ENCODE measurements around the gene PPIP5K2. TPM values are rescaled to one million over a fixed set of nuclear protein-coding genes. Genes with fewer than 3 reads are reported as not detected.

The PPIP5K2 gene
- total RNA-seq, 4 donors from 2014 or later = 19.8 to 42.8 (median 38.2) TPM

GRCh38 chr5:103094737-103095136, 25.4 kb upstream of the PPIP5K2 start:
- Histone ChIP-seq H3K27me3 (no peaks in the 10 kb centered on the region), H3K27ac (no peak overlapping the region), H3K4me3 (no peak overlapping the region), H3K36me3 (peaks cover 0 to 58% of the 10 kb centered on the region in 2 donors), H3K4me1 (no peaks in the 10 kb centered on the region), H3K9me3 (no peaks in the 10 kb centered on the region)
- ATAC-seq = no peak
- WGBS, 2 donors (ENCODE audit: low coverage in 1 of 2) = 58 to 89% methylated on average over 2 of the region's 2 CpGs
- no peak for TF ChIP-seq EP300 (IDR thresholded peaks at IDR 0.05)
- no peak for TF ChIP-seq CTCF (IDR thresholded peaks at IDR 0.05)
- TF ChIP-seq POLR2A (IDR thresholded peaks at IDR 0.05) = no peak
- no peak for TF ChIP-seq POLR2AphosphoS5 (IDR thresholded peaks at IDR 0.05)

- H3K36me3 ChIP-seq = peaks cover 0 to 70% of the 10 kb centered on the region in 2 donors
Observed at GRCh38 chr5:103098993-103099392, 21.1 kb upstream of the PPIP5K2 start.

GRCh38 chr5:103101079-103101750, 18.9 kb upstream of the PPIP5K2 start:
- no peak for TF ChIP-seq CTCF (IDR thresholded peaks at IDR 0.05)
- no peak for TF ChIP-seq POLR2AphosphoS5 (IDR thresholded peaks at IDR 0.05)
- no peak for TF ChIP-seq EP300 (IDR thresholded peaks at IDR 0.05)
- no peak for TF ChIP-seq POLR2A (IDR thresholded peaks at IDR 0.05)
- peaks cover 0 to 65% of the 10 kb centered on the region in 2 donors for H3K36me3 ChIP-seq
- no peaks in the 10 kb centered on the region for H3K27me3 ChIP-seq
- ATAC-seq = no peak
- no peak overlapping the region for H3K4me3 ChIP-seq
- H3K9me3 ChIP-seq = no peaks in the 10 kb centered on the region
- no peaks in the 10 kb centered on the region for H3K4me1 ChIP-seq
- H3K27ac ChIP-seq = no peak overlapping the region
- 87 to 95% methylated on average over 6 of the region's 6 CpGs for WGBS, 2 donors (ENCODE audit: low coverage in 1 of 2)

More at GRCh38 chr5:103098993-103099392, 21.1 kb upstream of the PPIP5K2 start:
- Histone ChIP-seq H3K9me3 (no peaks in the 10 kb centered on the region), H3K4me1 (no peaks in the 10 kb centered on the region), H3K27me3 (no peaks in the 10 kb centered on the region), H3K27ac (no peak overlapping the region), H3K4me3 (no peak overlapping the region)
- ATAC-seq = no peak
- TF ChIP-seq CTCF (IDR thresholded peaks at IDR 0.05) (no peak), EP300 (IDR thresholded peaks at IDR 0.05) (no peak), POLR2AphosphoS5 (IDR thresholded peaks at IDR 0.05) (no peak), POLR2A (IDR thresholded peaks at IDR 0.05) (no peak)
- 64 to 80% methylated on average over 1 to 2 of the region's 2 CpGs for WGBS, 2 donors (ENCODE audit: low coverage in 1 of 2)

- no peak for ATAC-seq
- Histone ChIP-seq H3K27me3 (no peaks in the 10 kb centered on the region), H3K4me1 (no peaks in the 10 kb centered on the region), H3K4me3 (no peak overlapping the region), H3K27ac (no peak overlapping the region), H3K36me3 (peaks cover 0 to 57% of the 10 kb centered on the region in 2 donors), H3K9me3 (no peaks in the 10 kb centered on the region)
- WGBS, 2 donors (ENCODE audit: low coverage in 1 of 2) = 80 to 100% methylated on average over 1 of the region's 1 CpG
- no peak for TF ChIP-seq POLR2A (IDR thresholded peaks at IDR 0.05)
- TF ChIP-seq EP300 (IDR thresholded peaks at IDR 0.05) = no peak
- no peak for TF ChIP-seq POLR2AphosphoS5 (IDR thresholded peaks at IDR 0.05)
- no peak for TF ChIP-seq CTCF (IDR thresholded peaks at IDR 0.05)
Observed at GRCh38 chr5:103102234-103102633, 17.9 kb upstream of the PPIP5K2 start.

- H3K36me3 ChIP-seq = peaks cover 0 to 29% of the 10 kb centered on the region in 2 donors
- no peaks in the 10 kb centered on the region for H3K9me3 ChIP-seq
- ATAC-seq = no peak
- no peaks in the 10 kb centered on the region for H3K27me3 ChIP-seq
- H3K4me1 ChIP-seq = no peaks in the 10 kb centered on the region
- H3K4me3 ChIP-seq = no peak overlapping the region
- no peak for TF ChIP-seq CTCF (IDR thresholded peaks at IDR 0.05)
- TF ChIP-seq EP300 (IDR thresholded peaks at IDR 0.05) = no peak
- TF ChIP-seq POLR2A (IDR thresholded peaks at IDR 0.05) = no peak
- no peak for TF ChIP-seq POLR2AphosphoS5 (IDR thresholded peaks at IDR 0.05)
- 70 to 83% methylated on average over 2 of the region's 2 CpGs for WGBS, 2 donors (ENCODE audit: low coverage in 1 of 2)
- H3K27ac ChIP-seq = no peak overlapping the region
Observed at GRCh38 chr5:103108086-103108485, 12.0 kb upstream of the PPIP5K2 start.

All from gastroesophageal sphincter (tissue), 4 donors.